Activated CD8-positive, alpha-beta T cell treated with anti-CD3 and anti-CD28 coated beads for 36 hours (primary cell): ENCODE results near the gene DIS3L2. TPM values are rescaled to one million over a fixed set of nuclear protein-coding genes. Genes with fewer than 3 reads are reported as not detected.

Experiments used
- ATAC-seq: fragments of 200-7000 bp; cut with Tn5 transposase; one replicate; pipeline ENCODE4 v1.10.0; 2021; ENCODE audit warnings: mild to moderate bottlenecking, moderate library complexity
- CTCF ChIA-PET: fragments of 350-600 bp; sonication (Branson Sonifier 250); formaldehyde crosslinking; loops from one replicate; lab custom pipeline; 2021; ENCODE audit warnings: antibody characterized with exemption; lab: Charles Lee
- POLR2A ChIA-PET: fragments of 350-600 bp; sonication (Branson Sonifier 250); formaldehyde crosslinking; loops from one replicate; lab custom pipeline; 2021; ENCODE audit warnings: antibody characterized with exemption; lab: Charles Lee
- DNase-seq: peaks from one replicate; pipeline ENCODE4 v3.0.0-alpha.2; 2020
- H3K27ac Mint-ChIP-seq: one replicate; pipeline ENCODE4 v1.8.0; 2021; ENCODE audit warnings: mild to moderate bottlenecking, mixed read lengths
- H3K27me3 Mint-ChIP-seq: one replicate; pipeline ENCODE4 v1.8.0; 2021; ENCODE audit warnings: mixed read lengths
- H3K36me3 Mint-ChIP-seq: one replicate; pipeline ENCODE4 v1.8.0; 2021; ENCODE audit warnings: low read depth, mixed read lengths
- H3K4me1 Mint-ChIP-seq: one replicate; pipeline ENCODE4 v1.8.0; 2021; ENCODE audit warnings: low read depth, mixed read lengths
- H3K4me3 Mint-ChIP-seq: one replicate; pipeline ENCODE4 v1.8.0; 2021; ENCODE audit warnings: mild to moderate bottlenecking, moderate library complexity, mixed read lengths
- H3K9me3 Mint-ChIP-seq: one replicate; pipeline ENCODE4 v1.8.0; 2021; ENCODE audit warnings: mixed read lengths
- intact Hi-C: fragments of 100-400 bp; cut with micrococcal nuclease; formaldehyde crosslinking; loops from one replicate; pipeline ENCODE4 v1.10.0; 2022
- total RNA-seq, 2 experiments: library from RNA; stranded (reverse); gene quantifications; one replicate each; pipeline ENCODE4 v1.2.3, GENCODE V29; 2021
- TF ChIP-seq, protein P1 (sequence below): fragments of 200-600 bp; IDR thresholded peaks from one replicate; pipeline ENCODE4 v1.8.0; 2022; ENCODE audit warnings: antibody characterized with exemption, mild to moderate bottlenecking

The DIS3L2 gene
- total RNA-seq, 2 experiments from 2014 or later = 26.5 to 27.2 TPM

DNA sequence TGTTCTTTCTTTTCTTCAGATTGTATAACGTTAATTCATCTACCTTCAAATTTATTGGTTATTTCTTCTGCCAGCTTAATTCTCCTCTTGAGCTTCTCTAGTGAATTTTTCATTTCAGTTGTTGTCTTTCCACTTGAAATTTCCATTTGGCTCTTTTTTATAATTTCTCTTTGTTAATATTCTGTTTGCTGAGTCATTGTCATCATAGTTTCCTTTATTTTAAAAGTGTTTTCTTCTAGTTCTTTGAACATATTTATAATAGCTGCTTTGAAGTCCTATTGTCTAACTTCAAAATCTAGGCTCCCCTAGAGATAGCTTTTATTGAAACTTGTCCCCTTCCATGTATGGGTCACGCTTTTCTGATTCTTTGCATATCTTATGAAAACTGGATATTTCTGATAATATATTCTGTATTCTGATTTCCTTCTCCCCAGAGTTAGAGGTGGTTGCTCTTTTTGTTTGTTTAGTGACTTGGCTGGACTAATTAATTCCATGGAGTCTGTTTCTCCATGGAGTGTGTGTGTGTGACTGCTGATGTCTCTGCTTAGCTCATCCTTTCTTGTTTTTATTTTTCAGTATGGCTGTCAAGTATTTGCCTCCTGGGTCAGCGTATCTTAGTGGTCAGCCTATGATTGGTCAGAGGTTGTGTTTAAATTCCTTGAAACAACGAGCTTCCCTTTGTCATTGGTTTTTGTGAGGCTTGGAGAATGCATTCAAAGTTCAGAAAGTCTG is 47.6 kb downstream of the DIS3L2 start:
- peaks cover 11% of the 10 kb centered on the region for H3K4me1 Mint-ChIP-seq
- POLR2A ChIA-PET = interaction anchor here (1.0 kb wide), 2 partner anchors 19 to 38 kb away, joined by 3 read pairs; no protein-coding TSS in a partner anchor
- H3K9me3 Mint-ChIP-seq = no peaks in the 10 kb centered on the region
- TF ChIP-seq, protein P1, sequence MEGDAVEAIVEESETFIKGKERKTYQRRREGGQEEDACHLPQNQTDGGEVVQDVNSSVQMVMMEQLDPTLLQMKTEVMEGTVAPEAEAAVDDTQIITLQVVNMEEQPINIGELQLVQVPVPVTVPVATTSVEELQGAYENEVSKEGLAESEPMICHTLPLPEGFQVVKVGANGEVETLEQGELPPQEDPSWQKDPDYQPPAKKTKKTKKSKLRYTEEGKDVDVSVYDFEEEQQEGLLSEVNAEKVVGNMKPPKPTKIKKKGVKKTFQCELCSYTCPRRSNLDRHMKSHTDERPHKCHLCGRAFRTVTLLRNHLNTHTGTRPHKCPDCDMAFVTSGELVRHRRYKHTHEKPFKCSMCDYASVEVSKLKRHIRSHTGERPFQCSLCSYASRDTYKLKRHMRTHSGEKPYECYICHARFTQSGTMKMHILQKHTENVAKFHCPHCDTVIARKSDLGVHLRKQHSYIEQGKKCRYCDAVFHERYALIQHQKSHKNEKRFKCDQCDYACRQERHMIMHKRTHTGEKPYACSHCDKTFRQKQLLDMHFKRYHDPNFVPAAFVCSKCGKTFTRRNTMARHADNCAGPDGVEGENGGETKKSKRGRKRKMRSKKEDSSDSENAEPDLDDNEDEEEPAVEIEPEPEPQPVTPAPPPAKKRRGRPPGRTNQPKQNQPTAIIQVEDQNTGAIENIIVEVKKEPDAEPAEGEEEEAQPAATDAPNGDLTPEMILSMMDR = no peak
- no peaks in the 10 kb centered on the region for H3K27me3 Mint-ChIP-seq
- no peak for DNase-seq
- no peak overlapping the region for H3K4me3 Mint-ChIP-seq
- no peak overlapping the region for H3K27ac Mint-ChIP-seq
- CTCF ChIA-PET = no interaction called here
- intact Hi-C loops = no loop called here
- peaks cover 11% of the 10 kb centered on the region for H3K36me3 Mint-ChIP-seq
- ATAC-seq = no peak

DNA sequence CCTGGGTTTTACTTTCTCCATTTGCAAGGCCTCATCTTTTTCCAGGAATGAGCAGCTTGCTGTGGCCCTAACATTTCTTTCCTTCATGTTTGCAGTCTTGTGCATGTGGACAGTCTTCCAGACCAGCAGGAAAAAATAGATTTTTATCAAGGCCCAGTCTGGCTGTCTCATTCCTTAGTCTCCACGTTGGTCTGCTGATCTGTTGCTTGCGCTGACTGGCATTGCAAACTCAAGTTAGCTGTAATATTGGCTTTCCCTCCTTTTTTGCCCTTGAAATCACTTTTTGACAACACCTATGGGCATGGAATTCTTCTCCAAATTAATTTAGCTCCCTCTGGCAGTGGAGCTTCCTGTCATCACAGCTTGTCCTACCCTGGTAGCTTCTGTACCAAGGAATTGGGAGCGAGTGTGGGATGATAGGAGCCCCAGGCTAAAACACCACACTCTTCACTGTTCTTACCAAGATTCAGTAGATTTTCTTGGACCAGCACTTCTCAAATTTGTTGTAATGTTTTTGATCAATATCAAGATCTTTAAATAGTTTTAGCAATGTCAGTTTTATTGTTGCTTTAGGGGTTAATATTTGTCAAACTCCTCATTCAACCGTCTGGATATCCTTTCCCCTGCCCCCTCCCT is 48.2 kb downstream of the DIS3L2 start:
- no peak for ATAC-seq
- peaks cover 12% of the 10 kb centered on the region for H3K36me3 Mint-ChIP-seq
- CTCF ChIA-PET = no interaction called here

DNA sequence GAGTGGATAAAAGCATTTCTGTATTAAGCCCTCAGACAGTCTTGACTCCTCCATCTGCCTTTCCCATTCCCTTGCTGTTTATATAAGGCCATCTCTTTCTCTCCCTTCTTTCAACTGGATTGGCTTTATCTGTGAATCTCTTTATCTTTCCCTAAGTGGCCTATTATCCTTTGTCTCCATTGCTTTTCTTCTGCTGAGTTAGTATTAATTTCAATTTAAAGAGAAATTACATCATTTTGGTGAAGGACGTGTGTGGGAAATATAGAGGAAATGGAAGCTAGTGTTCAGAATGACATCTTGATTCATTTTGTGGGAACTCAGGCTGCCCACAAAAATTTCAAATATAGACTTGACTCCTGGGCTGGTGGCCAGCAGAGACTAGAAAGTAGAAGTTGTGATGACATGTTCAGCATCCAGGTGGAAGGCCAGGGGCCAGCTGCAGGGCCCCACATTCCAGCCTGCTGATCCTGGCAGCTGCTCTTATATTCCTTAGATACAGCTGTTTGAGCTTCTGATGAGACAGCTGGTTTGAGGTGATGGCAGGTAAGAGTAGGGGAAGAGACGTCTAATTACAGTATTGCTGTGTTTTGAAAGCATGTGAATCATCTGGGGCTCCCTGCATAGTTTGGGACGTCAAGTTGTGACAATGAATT is 52.3 kb downstream of the DIS3L2 start:
- H3K27me3 Mint-ChIP-seq = no peaks in the 10 kb centered on the region
- CTCF ChIA-PET = interaction anchor here (1.1 kb wide), 1 partner anchor 13 kb away, joined by 3 read pairs; no protein-coding TSS in a partner anchor
- intact Hi-C loops = no loop called here
- no peak for DNase-seq
- H3K36me3 Mint-ChIP-seq = peaks cover 24% of the 10 kb centered on the region
- POLR2A ChIA-PET = interaction anchor here (0.7 kb wide), 1 partner anchor 652 kb away, joined by 3 read pairs; no protein-coding TSS in a partner anchor
- no peak for ATAC-seq
- H3K4me3 Mint-ChIP-seq = no peak overlapping the region
- no peaks in the 10 kb centered on the region for H3K9me3 Mint-ChIP-seq
- H3K4me1 Mint-ChIP-seq = peaks cover 18% of the 10 kb centered on the region
- no peak overlapping the region for H3K27ac Mint-ChIP-seq
- TF ChIP-seq, protein P1 = no peak

More for the DNA sequence above, 48.2 kb downstream of the DIS3L2 start:
- no peak overlapping the region for H3K4me3 Mint-ChIP-seq
- intact Hi-C loops = no loop called here
- POLR2A ChIA-PET = interaction anchor here (1.0 kb wide), 2 partner anchors 19 to 39 kb away, joined by 3 read pairs; no protein-coding TSS in a partner anchor
- H3K27ac Mint-ChIP-seq = no peak overlapping the region
- no peak for DNase-seq
- H3K9me3 Mint-ChIP-seq = no peaks in the 10 kb centered on the region
- H3K4me1 Mint-ChIP-seq = peaks cover 11% of the 10 kb centered on the region
- TF ChIP-seq, protein P1 = no peak
- H3K27me3 Mint-ChIP-seq = no peaks in the 10 kb centered on the region

DNA sequence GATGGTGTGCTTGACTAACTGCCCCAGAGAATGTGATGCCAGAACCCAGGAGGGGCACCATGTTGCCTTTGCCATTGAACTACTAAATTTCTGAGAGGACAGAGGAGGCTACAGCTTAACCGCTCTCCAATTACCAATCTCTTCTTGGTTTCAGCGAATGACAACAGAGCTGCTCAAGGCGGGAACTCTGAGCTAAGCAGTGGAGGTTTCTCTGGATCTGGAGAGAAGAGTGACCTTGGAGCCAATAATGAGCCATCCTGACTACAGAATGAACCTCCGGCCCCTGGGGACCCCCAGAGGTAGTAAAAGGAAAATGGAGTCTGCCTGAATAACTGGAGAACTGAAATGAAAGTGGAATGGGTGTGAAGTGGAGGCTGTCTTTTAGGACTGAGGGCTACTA is 53.2 kb downstream of the DIS3L2 start:
- no peak for DNase-seq
- intact Hi-C loops = no loop called here
- TF ChIP-seq, protein P1 = no peak
- Mint-ChIP-seq H3K4me3 (no peak overlapping the region), H3K4me1 (peaks cover 13% of the 10 kb centered on the region), H3K36me3 (peaks cover 24% of the 10 kb centered on the region), H3K9me3 (no peaks in the 10 kb centered on the region), H3K27ac (no peak overlapping the region), H3K27me3 (no peaks in the 10 kb centered on the region)
- CTCF ChIA-PET = no interaction called here
- ATAC-seq = no peak
- POLR2A ChIA-PET = no interaction called here
